T-helper 1 cell (primary cell): ENCODE results near the gene SRBD1.
A peak's percentile ranks its signal among the peaks of the same experiment; 100 is the strongest.

Experiments
- DNase-seq, 5 donors: peaks; one replicate each; pipeline ENCODE4 v3.0.0-alpha.2; 2012 to 2020

Gene SRBD1

DNA sequence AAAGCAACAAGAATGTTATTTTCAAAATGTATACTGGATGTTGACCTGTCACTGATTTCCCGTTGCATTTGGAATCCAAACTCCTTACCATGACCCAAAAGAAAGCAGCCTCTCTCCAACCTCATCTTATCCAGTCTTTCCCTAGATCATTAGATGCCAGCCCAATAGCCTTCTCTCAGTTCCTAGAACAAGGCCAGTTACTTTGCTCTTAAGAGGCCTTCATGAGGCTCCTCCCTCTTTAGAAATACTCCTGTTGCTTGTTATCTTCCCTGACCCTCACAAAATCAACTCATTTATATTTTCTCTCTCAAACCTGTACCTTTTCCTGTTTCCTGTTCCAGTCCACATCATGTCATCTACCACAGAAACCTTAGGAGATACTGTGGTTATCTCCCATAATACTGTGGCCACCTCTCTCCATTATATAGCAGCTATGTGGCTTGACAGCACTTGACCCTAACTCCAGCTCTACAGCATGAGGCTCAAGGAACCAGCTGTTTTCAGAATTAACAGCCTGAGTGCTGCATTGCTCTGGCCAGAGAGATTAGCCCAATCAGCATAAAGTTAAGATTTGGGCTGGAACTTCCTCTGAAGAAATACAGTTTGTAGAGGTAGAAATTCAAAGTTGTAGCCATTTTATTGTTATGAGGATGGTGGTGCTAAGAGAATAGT is 22.8 kb downstream of the SRBD1 start:
- no peak for DNase-seq

DNA sequence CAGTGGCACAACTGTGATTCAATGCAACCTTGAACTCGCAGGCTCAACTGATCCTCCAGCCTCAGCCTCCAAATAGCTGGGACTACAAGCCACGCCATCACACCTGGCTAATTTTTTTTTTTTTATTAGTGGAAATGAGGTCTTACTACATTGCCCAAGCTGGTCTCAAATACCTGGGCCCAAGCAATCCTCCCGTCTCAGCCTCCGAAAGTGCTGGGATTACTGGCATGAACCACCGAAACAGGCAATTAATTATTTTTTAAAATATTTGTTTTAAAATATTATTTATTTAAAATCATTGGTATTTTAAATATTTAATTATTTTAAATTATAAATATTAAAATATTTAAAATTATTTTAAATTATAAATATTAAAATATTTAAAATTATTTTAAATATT is 24.5 kb downstream of the SRBD1 start:
- no peak for DNase-seq

DNA sequence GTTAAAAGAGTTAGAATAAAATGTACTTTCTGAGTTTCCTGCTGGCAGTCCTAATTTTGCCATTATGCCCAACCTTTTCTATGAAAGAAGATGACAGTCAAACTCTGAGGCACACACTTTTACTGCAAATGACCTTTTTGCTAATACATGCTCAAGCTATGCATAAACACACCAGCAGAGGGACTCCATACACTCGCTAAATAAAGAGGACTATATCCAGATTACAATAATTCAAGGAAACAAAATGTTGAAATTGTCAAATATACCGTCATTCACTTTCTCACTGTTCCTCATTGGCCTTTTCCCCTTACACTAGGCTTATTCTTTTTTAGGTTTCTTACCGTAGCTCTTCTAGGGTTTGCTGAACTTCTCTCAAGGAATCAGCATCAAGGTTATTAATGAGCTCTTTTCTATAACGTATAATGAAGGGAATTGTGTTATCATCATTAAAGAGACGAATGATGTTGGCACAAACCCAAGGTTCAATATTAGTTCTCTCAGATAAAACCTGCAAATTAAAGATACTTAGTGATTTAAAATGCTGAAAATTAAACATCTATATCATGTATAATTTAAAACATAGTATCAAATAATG is 25.7 kb downstream of the SRBD1 start:
- DNase-seq: peak in 1 of 5 donors; percentile 38

DNA sequence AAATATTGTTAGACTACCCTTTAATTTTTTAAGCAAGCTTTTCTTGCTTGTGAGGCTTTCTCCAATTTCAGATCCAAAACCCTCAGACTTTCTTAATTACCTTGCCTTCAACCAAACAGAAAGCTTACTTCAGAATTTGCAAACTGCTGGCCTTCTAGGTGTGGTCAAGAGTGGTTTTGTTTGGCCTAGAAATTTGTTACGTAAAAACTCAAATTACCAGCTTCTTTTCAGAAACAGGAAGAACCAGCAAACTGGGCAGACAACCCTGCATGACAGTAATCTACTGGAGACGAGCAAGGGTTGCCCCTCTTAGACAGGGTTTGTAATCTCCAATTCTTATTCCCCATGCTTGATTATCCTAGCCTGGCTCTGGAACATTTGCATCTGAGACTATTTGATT is 27.1 kb downstream of the SRBD1 start:
- no peak for DNase-seq

DNA sequence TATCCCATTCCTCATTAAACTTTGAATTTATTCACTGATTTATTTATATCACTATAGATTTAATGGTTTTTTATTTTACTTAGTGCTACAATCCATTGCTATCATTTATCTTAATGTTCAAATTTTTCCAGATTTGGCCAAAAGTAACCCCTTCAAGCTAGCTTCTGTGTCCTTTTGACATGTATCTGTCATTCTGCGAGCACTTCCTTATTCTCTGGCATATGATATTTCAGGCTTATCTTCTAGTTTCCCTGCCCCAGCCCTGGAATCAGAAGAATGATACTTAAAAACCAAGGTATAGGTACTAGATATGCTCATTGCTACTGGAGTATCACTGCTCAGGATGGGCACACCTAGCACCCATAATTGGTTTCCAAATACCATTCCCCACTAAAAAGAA is 28.5 kb downstream of the SRBD1 start:
- no peak for DNase-seq

DNA sequence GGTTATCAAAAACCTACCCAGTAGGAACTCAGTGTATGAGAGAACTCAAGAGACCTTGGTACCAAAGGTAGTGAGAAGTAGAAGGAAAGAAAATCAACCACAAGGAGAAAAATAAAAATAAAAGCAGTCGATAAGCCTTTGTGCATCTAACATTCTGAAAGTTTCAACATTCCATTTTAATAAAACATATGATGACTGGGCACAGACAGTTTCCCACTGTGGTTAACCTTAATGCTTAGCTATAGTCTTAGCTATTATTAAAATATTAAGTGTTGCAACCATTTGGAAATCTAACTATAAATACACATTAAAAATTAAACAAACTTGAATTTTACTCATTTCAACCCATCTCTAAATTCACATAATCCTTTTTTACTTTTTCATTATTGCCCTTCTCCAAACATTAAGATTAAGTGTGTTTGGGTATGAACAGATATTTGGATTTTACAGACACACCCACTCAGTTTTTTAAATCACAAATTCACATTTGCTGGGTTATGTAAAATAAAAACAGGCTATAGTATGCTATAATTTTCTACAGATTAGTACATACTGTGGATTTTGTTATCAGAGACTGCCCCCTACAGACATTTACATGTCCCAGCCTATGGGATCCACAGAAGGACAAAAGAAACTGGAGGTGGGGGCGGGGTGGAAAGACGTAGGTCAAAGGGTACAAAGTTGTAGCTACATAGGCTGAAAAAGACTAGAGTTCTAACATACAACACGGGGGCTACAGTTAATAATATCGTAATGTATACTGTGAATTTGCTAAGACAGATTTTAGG is 32.8 kb downstream of the SRBD1 start:
- peak in 3 of 5 donors; percentile 4 to 46 (median 7) for DNase-seq

DNA sequence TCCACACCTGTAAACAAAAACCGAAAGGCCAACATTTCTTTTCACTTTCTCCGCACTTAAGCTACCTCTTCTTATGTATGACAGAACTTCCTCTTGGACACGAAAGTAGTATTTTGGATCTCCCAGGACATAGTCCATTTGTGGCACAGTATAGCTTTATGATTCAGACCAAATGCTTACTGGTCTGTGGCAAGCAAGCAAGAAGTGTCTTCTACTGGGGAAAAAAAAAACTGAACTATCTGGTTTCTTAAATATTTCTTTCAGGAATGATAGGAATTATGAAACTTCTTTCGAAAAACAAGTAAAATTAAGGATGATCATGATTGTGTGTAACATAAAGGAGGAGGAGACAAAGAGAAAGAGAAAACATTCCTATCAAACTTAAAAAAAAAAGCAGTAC is 33.6 kb downstream of the SRBD1 start:
- no peak for DNase-seq

DNA sequence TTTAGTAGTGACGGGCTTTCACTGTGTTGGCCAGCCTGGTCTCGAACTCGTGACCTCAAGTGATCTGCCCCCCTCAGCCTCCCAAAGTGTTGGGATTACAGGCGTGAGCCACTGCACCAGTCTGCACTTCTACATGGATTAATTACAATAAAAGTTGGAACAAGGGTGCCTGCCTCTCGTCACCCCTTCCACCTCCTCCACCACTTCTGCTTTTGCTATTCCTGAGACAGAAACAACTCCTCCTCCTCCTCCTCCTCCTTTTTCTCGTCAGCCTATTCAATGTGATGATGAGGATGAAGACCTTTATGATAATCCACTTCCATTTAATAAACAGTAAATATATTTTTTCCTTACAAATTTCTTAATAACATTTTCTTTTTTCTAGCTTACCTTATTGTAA is 35.2 kb downstream of the SRBD1 start:
- no peak for DNase-seq

DNA sequence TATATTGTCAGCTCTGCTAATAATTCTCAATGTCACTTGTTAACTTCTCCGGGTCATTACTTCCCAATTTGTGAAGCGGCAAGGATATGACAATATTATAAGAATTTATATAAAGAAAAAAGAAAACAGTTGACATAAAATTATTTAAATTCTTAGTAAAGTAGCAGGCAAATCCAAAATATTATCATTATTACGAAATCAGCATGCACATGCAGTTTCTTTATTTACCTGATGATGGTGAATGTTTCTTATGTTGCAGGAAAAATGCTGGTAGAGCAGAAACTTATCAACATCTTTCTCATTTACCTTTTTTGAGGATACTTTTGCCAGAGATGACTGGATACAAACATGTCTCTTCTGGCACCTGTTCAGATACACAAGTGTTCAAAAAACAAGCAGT is 38.1 kb downstream of the SRBD1 start:
- no peak for DNase-seq

DNA sequence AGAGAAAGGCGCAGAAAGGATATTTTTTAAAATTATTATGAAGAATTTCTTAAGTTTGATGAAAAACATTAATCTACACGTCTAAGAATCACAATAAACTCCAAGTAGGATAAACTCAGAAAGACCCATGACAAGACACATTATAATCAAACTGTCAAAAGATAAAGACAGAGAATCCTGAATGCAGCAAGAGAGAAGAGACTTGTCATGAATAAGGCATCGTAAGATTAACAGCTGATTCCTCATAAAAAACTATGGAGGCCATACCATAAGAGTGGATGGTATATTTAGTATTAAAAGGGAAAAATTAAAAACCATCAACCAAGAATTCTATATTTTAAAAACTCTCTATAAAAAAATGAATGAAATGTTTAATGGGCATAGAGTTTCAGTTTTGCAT is 39.1 kb downstream of the SRBD1 start:
- DNase-seq: no peak

DNA sequence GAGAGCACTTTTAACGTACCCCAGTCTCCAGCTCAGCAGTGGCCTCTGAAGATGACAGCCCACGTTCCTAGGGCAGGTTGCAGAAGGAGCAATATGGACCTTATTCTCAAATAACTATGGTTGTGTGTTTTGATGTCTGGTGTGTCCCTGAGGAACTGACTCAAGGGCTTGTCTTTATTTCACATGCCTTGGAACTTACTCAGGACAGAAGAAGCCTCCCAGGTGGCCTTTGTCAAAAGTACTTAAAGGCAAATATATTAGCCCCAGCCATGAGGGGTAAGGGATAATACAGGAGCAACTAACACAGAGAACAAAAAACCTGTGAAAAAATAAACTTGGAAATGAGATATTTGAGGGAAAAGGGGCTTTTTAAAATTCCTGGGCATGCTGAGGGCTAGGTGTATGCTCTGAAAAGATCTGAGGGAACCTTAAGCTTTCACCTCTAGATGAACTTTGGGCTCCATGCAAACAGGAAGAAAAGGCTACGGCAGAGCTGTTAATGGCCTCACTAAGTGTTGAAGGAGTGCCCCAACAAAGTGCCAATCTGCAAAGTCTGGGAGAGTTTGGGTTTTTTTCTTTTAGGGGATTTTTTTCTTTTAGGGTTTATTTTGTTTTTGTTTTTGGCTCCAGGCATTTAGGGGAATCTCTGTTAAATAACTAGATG is 40.3 kb downstream of the SRBD1 start:
- DNase-seq: no peak

DNA sequence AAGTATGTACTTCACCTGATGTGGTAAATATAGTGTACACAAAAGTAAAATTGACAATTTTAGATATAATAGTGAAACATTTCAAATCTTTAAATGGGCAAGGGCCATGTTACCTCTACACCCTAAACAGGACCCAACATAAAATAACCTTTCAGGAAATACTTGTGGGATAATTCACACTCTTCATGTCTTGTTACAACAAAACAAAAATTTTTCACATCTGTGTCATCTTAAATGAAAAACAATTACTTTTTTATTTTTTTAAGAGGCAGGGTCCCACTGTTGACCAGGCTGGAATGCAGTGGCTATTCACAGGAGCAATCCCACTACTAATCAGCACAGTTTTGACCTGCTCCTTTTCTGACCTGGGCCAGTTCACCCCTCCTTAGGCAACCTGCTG is 42.1 kb downstream of the SRBD1 start:
- no peak for DNase-seq

DNA sequence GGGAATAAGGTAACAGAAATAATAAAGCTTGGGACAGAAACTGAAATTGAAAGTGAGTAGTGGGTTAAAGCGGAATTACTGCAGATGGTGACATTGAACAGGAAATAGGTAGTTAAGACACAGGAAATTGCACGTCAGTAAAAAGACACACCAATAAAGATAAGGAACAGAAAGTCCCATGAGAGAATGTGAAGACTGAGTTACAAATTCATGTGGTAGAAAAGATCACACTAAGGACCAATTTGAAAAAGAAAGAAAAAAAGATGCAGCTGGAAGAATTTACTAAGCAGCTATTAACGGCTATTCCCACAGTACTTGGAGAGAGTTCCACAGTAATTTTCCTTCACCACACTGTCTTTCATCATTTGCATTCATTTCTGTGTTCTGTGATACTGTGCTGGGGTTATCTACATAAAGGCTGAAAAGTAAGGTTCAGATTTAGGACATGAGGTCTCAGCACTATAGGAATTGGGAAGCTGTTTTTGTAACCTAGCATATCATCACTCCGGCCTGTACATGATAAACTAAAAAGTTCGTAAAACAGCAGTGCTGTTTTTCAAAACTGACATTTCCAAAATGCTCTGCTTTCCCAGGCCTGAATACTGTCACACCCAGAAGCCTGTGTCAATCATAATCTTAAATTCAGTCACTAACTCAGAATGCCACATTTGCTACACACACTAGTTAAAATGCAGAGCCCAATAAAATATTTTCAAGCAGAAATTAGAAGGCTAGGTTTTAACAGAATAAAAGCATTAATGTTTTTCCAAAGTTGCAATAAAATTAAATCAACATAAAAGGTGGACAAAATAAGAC is 42.9 kb downstream of the SRBD1 start:
- peak in 2 of 5 donors; percentile 12 to 90 for DNase-seq

DNA sequence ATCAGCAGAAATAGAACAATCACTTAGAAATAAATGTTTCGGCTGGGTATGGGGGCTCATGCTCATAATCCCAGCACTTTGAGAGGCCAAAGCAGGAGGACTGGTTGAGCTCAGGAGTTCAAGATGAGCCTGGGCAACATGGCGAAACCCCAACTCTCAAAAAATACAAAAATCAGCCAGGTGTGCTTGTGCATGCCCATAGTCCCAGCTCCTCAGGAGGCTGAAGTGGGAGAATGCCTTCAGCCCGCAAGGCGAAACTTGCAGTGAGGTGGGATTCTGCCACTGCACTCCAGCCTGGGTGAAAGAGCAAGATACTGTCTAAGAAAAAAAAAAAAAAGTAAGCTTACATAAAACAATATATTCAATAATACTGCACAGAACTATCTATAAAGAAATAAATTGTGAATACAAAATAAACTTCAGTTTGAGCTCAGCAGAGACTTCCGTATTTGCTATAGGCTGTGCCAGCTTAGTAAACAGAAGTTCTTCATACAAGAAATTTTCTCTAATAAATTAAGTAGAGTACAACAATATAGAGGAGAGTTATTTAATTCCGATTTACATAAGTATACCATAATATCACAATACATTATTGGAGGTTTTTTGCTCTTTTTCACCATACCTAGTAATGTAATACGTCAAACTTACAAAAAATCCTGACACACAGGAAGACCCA is 43.6 kb downstream of the SRBD1 start:
- no peak for DNase-seq

DNA sequence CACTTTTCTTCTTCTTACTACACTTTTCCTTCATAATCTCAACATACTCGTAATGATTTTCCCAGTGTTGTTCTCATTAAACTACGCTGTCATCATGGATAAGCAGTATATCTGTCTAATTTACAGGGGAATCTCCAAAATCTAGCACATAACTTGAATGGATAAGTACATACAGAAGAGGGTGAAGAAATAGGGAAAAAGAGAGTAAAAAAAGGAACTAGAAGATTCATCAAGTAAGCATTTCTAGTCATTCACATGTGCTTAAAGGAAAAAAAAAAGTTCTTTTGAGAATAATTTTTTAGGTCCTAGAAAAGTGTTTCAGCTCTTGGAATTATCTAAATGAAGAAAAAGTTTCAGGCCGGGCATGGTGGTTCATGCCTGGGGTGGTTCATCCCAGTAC is 51.6 kb downstream of the SRBD1 start:
- DNase-seq: no peak

DNA sequence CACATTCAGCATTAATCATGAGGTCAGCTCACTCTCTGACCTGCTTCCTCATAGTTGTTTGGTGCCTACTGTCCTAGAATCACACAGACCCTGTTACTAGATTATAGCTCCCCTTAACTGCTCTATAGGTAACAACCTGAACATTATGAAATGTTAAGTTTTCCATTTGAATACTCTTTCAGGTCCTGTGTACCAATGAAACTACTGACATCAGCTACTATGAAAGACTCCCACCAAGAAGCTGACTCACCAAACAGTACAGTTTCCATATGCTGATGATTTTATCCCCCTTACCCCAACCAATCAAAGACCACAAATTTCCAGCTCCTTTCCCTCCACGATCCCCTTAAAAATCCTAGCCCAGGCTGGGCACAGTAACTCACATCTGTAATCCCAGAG is 56.3 kb downstream of the SRBD1 start:
- DNase-seq: peak in 1 of 5 donors; percentile 25

DNA sequence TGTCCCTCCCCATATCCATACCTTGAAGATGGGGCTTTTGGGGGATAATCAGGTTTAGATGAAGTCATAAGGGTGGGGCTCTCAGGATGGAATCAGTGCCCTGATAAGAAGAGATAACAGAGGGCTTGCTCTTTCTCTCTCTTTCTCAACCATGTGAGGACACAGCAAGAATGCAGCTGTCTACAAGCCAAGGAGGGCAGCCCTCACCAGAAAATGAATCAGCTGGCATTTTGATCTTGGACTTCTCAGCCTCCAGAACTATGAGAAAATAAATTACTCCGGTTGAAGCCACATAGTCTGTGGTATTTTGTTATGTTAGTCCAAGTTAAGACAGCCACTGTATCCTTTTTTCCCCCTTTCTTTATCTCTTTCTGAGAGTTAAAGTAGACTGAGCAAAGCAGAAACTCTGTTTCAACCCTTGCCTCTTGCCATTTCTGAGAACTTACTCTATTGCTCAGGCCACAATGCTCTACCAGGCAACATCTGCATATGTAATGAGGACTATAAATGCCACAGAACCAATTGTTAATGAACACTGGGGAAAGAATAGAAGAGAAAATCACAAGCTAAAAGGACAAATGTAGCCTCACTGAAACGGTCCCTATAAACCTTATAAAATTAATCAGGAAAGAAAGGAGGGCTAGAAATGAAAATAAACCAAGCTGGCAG is 56.9 kb downstream of the SRBD1 start:
- peak in 1 of 5 donors; percentile 20 for DNase-seq

DNA sequence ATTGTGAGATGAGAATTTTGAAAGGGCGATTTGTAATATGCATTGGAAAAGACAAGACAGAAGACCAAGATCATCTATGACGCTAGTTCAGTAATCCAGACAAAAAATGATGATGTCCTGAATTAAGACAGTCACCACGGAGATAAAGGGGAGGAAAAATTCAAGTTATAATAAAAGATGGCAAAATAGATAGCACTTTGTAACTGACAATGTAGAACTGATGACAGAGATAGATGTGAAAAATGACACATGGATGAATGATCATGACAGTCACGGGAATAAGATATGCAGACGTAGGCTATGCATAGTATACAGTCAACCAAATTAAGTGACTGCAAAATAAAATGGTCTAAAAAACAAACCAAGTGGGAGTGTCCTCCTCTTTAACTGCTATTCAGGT is 59.2 kb downstream of the SRBD1 start:
- DNase-seq: no peak

DNA sequence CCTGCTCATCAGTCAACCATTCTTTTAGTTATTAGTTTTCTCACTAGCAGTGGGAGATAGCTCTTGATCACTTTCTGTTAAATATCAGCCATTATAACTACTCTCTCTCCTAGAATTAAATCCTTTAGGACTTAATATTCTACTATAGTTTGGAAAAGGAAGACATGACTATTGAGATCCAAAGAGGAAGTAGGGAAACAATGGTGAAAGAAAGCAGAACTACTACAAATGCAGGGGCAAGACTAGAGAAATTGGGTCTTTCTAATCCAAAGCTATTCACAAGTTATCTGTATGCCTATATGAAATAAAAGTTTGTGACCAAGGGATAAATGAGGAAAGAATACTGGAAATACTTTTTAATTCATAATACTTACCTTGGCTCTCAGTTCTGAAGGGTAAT is 65.1 kb downstream of the SRBD1 start:
- DNase-seq: no peak

DNA sequence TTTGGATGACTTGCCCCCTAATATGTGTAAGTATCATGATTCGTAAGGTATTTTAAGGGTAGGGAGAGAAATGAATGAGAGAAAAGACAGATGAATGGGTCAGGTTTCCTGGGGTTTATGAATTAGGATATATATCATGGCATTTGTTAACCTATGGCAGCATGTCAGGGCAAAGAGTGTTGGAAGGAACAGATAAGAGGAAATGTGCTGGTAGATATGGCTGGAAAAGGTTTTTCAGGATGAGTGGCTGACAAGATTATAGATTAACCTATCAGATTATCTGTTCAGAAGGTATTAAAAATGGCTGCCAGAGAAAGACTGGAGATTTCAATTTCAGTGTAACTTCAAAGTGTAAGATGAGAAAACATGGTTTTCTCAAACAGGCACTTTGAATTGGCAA is 67.8 kb downstream of the SRBD1 start:
- DNase-seq: no peak

DNA sequence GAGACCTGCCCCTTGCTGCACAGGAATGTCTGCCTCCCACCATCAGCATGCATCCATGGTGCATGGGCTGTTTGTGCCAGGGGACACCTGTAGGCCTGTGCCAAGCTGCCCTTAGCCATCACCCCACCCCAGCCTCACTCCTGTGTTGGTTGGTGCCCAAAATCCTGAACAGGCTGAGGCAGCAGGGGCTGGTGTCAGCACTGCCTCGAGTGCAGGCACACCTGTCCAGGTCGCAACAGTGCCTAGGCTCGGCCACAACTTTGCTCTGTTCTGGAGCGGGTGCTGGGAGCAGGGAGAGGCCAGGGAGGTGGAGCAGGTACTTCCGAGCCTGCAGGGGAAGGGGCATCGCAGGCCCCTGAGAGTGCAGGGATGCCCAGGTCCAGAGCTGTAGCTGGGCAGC is 69.1 kb downstream of the SRBD1 start:
- no peak for DNase-seq

DNA sequence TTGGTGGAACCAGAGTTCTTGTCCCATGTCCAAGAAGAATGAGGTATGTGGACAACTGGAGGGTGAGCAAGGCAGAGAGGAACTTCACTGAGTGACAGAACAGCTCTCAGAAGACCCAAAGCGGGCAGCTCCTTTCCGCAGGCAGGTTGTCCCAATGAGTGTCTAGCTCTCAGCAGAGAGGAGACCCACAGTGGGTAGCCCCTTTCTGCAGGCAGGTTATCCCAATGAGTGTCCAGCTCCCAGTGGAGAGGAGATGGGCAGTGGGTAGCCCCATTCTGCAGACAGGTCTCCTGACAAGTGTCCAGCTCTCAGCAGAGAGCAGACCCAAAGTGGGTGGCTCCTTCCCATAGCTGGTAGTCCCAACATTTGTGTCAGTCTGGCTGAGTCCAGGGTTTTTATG is 69.6 kb downstream of the SRBD1 start:
- DNase-seq: no peak
